HG03139 (cell line): ENCODE results near the gene NUP43.
"Not testable (repeated sequence)": the region's sequence is repeated elsewhere in the genome, so short reads cannot be mapped to it uniquely, and the experiment has no call there.

Experiments used
- ATAC-seq: cut with Tn5 transposase; IDR thresholded peaks from one replicate; pipeline ENCODE4 v1.9.1; 2021; ENCODE audit not compliant: unreplicated experiment

Gene NUP43

GRCh38 chr6:149746147-149746946 is at the start of gene NUP43:
Gene NUP43, minus strand, starts transcription at chr6:149746529. Its CDS starts 34 bp downstream, at chr6:149746495.
- ATAC-seq = peak; percentile 43

- no peak for ATAC-seq
These were observed 37.2 kb upstream of the NUP43 start for GRCh38 chr6:149783551-149783950.

GRCh38 chr6:149782337-149782736 is 36.0 kb upstream of the NUP43 start:
- ATAC-seq = no peak

- ATAC-seq = no peak
These were observed 35.4 kb upstream of the NUP43 start for GRCh38 chr6:149781715-149782114.

GRCh38 chr6:149779644-149779963 is 33.3 kb upstream of the NUP43 start:
- no peak for ATAC-seq

GRCh38 chr6:149777624-149778023 is 31.3 kb upstream of the NUP43 start:
- no peak for ATAC-seq

GRCh38 chr6:149771925-149772324 is 25.6 kb upstream of the NUP43 start:
- no peak for ATAC-seq

GRCh38 chr6:149771185-149771584 is 24.9 kb upstream of the NUP43 start:
- ATAC-seq = no peak

GRCh38 chr6:149769676-149770075 is 23.3 kb upstream of the NUP43 start:
- no peak for ATAC-seq

- no peak for ATAC-seq
These were observed 19.9 kb upstream of the NUP43 start for GRCh38 chr6:149766156-149766769.

GRCh38 chr6:149763866-149764265 is 17.5 kb upstream of the NUP43 start:
- no peak for ATAC-seq

GRCh38 chr6:149761438-149761837 is 15.1 kb upstream of the NUP43 start:
- peak; percentile 97 for ATAC-seq

- no peak for ATAC-seq
These were observed 9.9 kb upstream of the NUP43 start for GRCh38 chr6:149756261-149756636.

- peak; percentile 80 for ATAC-seq
These were observed 9.3 kb upstream of the NUP43 start for GRCh38 chr6:149755300-149756260.

GRCh38 chr6:149754548-149754947 is 8.2 kb upstream of the NUP43 start:
- no peak for ATAC-seq

- ATAC-seq = not testable (repeated sequence)
These were observed 7.0 kb upstream of the NUP43 start for GRCh38 chr6:149753374-149753637.

- no peak for ATAC-seq
These were observed 6.5 kb upstream of the NUP43 start for GRCh38 chr6:149752600-149753373.

- ATAC-seq = not testable (repeated sequence)
These were observed 5.6 kb upstream of the NUP43 start for GRCh38 chr6:149751920-149752319.

GRCh38 chr6:149751239-149751638 is 4.9 kb upstream of the NUP43 start:
- no peak for ATAC-seq

GRCh38 chr6:149750136-149750609 is 3.8 kb upstream of the NUP43 start:
- peak; percentile 25 for ATAC-seq

GRCh38 chr6:149749594-149750135 is 3.3 kb upstream of the NUP43 start, which contains the start of gene PCMT1:
Gene PCMT1, plus strand, starts transcription at chr6:149749741. Its CDS starts 161 bp downstream, at chr6:149749902.
- peak; percentile 83 for ATAC-seq
